Measurements from ENCODE around the gene RBP5.
"Not testable (repeated sequence)": the region's sequence is repeated elsewhere in the genome, so short reads cannot be mapped to it uniquely, and the experiment has no call there.

The RBP5 gene

DNA sequence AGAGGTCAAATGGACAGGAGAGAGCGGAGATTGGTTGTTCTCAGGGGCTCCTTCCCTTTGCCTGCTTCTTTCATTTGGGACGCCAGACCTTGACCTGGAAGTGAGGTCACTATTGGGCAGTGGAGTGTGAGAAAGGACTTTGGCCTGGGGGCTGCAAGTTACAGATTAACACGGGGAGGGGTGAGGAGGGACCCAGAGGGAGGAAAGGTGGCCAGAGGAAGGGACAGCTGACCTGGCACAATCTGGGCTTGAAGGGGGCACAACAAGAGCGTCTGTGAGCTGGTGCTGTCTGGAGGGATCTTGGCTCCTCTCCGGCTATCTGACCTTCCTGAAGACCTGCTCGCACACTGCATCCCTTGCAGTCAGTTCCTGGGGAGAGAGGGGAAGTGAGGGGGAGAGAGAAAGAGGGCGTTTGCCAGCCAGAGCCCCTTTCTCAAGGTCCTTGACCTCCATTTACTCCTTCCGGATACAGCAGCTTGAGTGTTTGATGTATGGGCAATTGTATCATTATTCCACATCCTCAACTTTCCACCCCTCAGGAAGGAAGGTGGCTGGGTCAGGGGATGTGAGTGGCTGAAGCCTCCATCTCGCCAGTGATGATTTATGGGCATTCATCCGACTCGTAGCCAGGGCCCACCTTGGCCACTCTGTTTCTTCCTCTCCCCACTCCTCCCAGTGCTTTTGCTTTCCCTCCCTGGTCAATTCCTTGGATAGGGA lies 4.7 kb downstream of the RBP5 start:
- no peak for DNase-seq (ENCODE audit: low read depth in 1 of 2, low spot score in 1 of 2)

GRCh38 chr12:7122811-7123769 lies 5.6 kb downstream of the RBP5 start:
- DNase-seq (ENCODE audit: low read depth in 1 of 2, low spot score in 1 of 2), result no peak

DNA sequence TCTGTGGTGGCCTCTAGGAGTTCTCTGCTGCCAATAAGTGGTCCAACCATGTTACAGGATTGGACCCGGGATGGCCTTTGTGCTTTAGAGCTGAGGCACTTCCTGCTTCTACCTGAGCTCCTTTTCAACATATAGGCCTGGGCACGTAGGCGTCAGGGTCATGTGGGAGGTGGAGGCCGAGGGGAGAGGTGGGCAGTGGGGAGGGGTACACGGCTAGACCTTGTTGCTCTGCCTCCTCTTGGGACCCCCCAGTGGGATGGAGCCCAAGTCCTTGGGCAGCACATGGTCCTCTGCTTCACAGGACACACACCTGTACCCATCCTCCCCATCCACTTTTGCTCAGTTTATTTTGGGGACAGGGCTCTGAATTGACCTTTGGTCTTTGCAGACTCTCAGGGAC lies 7.4 kb downstream of the RBP5 start:
- DNase-seq (ENCODE audit: low read depth in 1 of 2, low spot score in 1 of 2), result no peak

DNA sequence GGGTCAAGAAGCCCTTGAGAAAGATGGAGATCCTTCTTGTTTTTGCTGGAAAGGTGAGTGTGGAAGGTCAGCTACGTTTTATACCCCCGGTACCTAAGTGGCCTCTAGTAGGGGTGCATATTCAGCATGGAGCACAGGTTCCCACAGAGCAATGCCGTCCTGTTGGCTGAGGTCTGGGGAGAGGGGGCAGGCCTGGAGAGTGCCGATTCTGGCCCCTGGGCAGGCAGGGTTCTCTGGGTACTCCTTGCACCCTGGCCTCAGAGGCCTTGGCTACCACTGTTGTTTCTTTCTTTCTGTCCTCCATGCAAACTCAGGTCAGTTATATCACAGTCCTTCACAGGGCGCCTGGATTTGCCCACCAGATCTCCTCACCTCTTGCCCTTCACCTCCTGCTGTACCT lies 8.5 kb downstream of the RBP5 start:
- no peak for DNase-seq (ENCODE audit: low read depth in 1 of 2, low spot score in 1 of 2)

- DNase-seq (ENCODE audit: low read depth in 1 of 2, low spot score in 1 of 2), result no peak
Observed at GRCh38 chr12:7118881-7119280, 9.8 kb downstream of the RBP5 start.

GRCh38 chr12:7117670-7118069 lies 11.0 kb downstream of the RBP5 start:
- DNase-seq (ENCODE audit: low read depth in 1 of 2, low spot score in 1 of 2), result no peak

DNA sequence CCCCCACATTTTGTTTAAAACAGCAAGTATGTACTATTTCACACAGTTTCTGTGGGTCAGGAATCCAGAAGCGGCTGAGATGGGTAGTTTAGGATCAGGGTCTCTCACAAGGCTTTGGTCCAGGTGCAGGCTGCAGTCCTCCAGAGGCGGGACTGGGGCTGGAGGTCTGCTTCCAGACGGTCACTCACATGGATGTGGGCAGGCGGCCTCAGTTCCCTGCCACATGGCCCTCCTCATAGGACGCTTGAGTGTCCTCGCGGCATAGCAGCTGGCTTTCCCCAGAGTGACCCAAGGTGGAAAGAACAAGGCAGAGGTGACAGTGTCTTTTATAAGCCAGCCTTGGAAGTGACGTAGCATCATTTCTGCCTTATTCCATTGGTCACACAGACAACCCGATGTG lies 11.8 kb downstream of the RBP5 start:
- no peak for DNase-seq (ENCODE audit: low read depth in 1 of 2, low spot score in 1 of 2)

DNA sequence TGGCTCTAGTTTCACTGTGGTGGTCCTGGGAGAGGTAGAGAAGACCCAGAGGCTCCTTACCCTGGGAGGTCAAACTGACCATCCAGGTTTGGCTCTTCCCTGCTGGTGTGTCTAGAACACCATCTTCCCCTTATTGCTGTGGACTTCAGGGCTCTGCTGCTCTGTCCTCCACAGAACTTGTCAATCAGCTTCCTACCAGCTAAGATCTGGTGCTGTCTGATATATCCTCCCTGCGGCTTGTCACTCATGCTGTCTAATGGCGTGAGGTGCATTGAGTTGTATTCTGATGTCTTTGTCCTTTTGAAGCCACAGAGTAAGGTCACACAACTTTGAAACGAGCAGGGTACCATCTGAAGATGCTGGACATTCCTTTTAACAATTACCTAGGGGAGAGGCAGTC lies 12.5 kb downstream of the RBP5 start:
- DNase-seq (ENCODE audit: low read depth in 1 of 2, low spot score in 1 of 2), result no peak

- no peak for DNase-seq (ENCODE audit: low read depth in 1 of 2, low spot score in 1 of 2)
Observed at GRCh38 chr12:7114851-7115250, 13.8 kb downstream of the RBP5 start.

DNA sequence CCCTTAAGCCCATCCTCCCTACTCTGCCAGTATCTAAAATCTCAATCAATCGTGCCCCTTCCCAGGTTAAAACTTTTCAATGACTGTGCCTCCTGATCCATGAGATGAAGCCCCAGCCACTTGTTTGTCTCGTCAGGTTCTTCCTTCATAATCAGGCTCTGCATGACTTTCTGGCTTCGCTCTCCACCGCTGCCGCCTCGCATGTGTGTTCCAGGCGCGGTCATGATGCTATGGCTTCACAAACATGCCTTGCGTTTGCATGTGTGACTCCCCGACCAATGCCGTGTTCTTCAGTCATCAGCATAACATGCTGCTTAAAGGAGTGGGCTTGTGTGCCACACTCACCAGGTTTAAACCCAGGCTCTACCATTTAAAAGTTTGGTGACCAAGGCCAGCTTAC lies 14.7 kb downstream of the RBP5 start:
- no peak for DNase-seq (ENCODE audit: low read depth in 1 of 2, low spot score in 1 of 2)

GRCh38 chr12:7113389-7113871 lies 15.3 kb downstream of the RBP5 start:
- DNase-seq (ENCODE audit: low read depth in 1 of 2, low spot score in 1 of 2), result peak in 1 of 2 donors; percentile 35

- no peak for DNase-seq (ENCODE audit: low read depth in 1 of 2, low spot score in 1 of 2)
Observed at GRCh38 chr12:7112041-7112440, 16.6 kb downstream of the RBP5 start.

GRCh38 chr12:7110661-7111060 lies 18.0 kb downstream of the RBP5 start:
- DNase-seq (ENCODE audit: low read depth in 1 of 2, low spot score in 1 of 2), result no peak

GRCh38 chr12:7109572-7109920 lies 19.1 kb downstream of the RBP5 start:
- DNase-seq (ENCODE audit: low read depth in 1 of 2, low spot score in 1 of 2), result no peak

DNA sequence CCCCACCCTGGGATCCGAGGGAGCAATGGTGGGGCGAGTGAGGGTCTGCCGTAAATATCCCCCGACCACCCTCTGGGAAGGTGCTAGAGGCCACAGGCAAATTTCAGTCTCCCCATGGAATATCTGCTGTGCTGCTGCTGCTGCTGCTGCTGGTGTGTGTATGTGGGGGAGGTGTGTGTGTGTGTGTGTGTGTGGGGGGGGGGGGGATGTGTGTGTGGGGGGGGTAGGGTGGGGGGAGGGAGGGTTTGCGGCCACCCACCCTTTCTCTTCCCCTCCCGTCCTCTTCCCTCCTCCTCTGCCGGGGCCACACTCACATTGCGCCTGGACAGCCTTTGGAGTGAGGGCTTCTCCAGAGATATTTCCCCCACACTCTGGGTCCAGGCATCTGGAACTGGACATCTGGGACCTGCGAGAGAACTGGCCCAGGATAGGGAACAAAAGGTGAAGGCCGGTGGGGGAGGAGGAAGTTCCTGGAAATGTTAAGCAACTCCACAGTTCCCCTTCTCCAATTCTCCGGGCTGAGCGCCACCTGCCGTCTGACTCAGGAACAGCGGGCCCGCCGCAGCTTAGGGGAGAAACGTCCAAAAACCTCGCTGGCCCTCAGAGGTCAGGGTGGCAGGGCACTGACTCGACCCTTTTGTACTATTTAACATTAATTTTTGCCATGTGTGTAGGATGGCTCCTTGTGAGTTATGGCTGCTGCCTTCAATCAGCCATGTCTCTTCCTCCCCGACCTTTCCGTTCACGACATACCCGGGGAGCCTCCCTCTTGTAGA lies 19.7 kb downstream of the RBP5 start, which contains the start of gene C1RL:
C1RL (minus strand) TSS at position 419 of the 776 bp plus-strand sequence; CDS start at position 385, 34 bp downstream.
- peak; percentile 79 to 80 for DNase-seq (ENCODE audit: low read depth in 1 of 2, low spot score in 1 of 2)

DNA sequence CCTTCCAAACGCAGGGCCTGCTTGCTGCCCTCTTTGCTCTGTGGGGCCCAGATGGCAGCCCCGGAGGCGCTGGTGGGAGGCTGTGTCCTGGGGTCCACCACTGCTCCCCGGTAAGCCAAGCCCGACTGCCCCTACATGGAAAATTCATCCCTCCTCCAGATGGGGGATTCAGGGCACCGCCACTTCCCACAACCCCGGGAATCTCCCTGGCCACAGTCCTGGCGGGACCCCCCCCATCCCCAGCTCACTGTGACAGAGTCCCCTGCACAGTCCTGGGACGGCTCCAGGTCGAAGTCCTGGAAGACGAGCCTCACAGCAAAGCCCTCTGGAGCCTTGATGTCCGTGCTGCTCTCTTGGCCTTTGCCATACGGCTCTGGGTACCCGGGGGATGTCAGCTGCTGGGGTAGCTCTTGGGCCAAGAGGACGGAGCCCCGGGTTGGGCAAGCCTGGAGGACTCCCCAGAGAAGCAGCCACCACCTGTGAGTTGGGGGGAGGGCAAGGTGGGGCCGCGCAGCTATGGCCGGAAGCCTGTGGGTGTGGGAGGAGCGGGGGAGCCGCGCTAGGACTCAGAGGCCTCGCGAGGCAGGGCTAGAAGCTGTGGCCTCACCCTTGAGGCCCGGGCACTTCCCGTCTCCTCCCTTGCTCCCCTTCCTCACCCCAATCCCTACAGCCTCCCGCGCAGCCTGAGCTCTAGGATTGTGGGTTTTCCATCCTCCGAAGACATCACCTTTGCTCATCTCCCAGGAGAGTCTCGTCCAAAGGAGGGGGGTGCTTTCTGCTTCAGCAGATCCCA lies 20.5 kb downstream of the RBP5 start:
- peak; percentile 43 to 49 for DNase-seq (ENCODE audit: low read depth in 1 of 2, low spot score in 1 of 2)

- DNase-seq (ENCODE audit: low read depth in 1 of 2, low spot score in 1 of 2), result no peak
Observed at GRCh38 chr12:7107636-7108002, 21.1 kb downstream of the RBP5 start.

DNA sequence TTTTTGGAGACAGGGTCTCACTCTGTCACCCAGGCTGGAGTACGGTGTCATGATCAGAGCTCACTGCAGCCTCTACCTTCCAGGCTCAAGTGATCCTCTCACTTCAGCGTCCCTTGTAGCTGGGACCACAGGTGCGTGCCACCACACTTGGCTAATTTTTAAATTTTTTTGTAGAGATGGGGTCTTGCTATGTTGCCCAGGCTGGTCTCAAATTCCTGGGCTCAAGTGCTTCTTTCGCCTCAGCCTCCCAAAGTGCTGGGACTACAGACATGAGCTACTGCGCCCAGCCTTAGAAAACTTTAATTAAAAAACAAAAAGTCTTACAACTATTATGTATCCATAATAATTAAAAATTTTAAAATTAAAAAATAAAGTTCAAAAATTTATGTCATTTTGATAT lies 21.5 kb downstream of the RBP5 start:
- DNase-seq (ENCODE audit: low read depth in 1 of 2, low spot score in 1 of 2), result not testable (repeated sequence)

DNA sequence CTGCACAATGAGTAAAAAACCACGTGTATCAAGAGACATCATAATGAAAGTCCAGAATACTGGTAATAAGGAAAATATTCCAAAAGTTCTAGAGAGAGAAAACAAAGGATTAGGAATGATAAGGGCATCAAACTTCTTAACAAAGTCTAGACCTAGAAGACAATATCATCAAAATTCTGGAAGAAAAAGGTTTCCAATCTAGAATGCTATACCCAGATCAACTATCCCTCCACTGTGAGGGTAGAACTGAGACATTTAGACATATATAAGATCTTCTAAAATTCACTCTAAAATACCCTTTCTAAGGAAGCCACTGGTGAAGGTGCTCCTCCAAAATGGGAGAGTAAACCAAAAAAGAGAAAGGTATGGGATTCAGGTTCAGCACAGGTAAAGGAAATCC lies 22.6 kb downstream of the RBP5 start:
- DNase-seq (ENCODE audit: low read depth in 1 of 2, low spot score in 1 of 2), result no peak

DNA sequence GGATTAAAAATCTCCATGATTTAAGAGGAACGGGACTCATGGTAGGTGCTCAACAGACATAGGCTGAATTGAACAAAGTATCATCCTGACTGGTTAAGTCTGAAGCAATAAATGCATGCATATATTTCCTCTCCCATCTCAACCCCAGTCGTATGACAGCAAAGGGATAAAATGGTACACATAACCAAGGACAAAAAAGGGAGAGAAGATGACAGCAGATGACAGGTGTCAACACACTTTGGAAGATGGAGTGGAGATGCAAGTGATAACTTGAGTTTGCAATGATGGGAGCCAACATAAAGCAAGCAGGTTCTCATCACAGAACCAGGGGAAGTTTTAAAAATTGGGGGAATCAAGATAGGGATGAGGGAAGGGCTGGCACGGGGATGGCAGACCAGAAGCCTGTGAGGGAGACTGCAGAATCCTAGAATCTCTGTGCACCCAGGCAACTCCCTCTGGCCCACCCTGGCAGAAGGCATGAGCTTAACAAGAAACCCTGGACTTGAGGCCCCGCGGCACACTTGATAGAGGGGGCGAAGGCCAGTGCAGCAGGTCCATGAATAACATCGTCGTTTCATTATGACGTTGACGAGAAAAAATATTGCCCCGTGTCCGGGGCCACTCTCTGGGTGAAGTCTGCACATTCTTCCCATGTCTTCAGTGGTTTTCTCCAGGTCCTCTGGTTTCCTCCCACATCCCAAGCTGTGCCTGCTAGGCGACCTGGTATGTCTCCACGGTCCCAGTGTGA lies 24.7 kb downstream of the RBP5 start:
- DNase-seq (ENCODE audit: low read depth in 1 of 2, low spot score in 1 of 2), result no peak
